C4-2B (cell line): Measurements from ENCODE around the gene WWTR1.

ENCODE experiments used
- H3K27ac ChIP-seq: fragments of 450-650 bp; 2 replicates; pipeline ENCODE4 v1.5.1; 2017
- CTCF ChIP-seq: fragments of 450-650 bp; conservative IDR thresholded peaks from 2 replicates; pipeline ENCODE4 v1.5.1; 2017; ENCODE audit warnings: mild to moderate bottlenecking
- ZFX ChIP-seq: fragments of 450-650 bp; IDR thresholded peaks from 2 replicates; pipeline ENCODE4 v1.6.1; 2017

WWTR1 gene

DNA sequence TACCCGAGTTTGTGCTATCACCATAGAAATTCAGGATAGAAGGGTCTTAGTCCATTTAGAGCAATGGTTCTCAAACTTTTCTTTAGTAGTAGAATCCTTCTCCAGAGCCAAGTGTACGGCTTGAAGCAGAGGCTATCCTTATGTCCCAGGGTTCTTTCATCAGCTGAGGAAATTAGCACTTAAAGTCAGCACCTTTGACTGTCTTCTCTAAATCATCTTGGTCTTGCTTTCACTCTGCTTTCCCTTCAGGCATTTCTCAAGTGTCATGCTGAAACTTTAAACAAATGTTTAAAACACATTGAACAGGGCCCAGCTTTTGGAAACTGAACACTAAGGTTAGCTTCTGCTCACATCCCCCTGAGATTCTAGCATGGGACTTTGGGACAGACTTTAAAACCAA is 105.1 kb downstream of the WWTR1 start:
- H3K27ac ChIP-seq, result no peak overlapping the region
- TF ChIP-seq CTCF (no peak), ZFX (no peak)

- H3K27ac ChIP-seq, result no peak overlapping the region
- TF ChIP-seq ZFX, result no peak
- TF ChIP-seq CTCF, result no peak
Measured at GRCh38 chr3:149551500-149551899, 106.3 kb downstream of the WWTR1 start.

DNA sequence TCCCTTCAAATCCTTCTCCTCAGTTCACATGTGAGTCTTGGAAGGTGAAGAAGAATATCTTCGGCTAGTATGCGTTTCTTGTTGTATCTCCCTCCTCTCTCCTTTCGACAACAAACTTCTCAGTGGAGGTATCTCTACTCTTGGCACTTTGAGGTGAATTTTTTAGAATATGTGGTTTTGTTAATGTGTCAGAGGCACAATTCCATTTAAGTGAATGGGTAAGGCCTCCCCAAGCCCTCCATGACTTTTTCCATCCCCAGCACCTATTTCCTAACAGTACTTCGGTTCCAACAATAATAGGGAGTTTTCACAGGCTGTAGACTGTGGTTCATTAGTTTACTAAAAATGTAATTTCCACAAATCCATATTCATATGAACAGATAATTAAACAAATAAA is 109.2 kb downstream of the WWTR1 start:
- TF ChIP-seq CTCF, result no peak
- TF ChIP-seq ZFX, result no peak
- H3K27ac ChIP-seq, result no peak overlapping the region

- TF ChIP-seq CTCF (no peak), ZFX (no peak)
- H3K27ac ChIP-seq, result no peak overlapping the region
Measured at GRCh38 chr3:149547954-149548668, 109.7 kb downstream of the WWTR1 start.

DNA sequence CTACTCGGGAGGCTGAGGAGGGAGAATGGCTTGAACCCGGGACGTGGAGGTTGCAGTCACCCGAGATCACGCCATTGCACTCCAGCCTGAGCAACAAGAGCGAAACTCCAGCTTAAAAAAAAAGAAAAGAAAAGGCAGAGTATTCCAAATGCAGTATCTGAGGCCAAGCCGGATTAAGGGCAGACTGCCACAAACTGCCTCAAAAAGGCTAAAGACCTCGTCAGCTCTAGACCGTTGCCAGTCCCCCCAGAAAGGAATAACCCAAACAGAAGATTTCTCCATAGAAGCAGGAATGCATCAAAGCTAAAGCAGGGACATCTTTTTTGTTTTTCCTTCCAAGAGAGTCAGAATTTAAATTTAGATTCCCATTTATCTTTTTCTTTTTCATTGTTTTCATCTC is 110.4 kb downstream of the WWTR1 start:
- H3K27ac ChIP-seq, result no peak overlapping the region

GRCh38 chr3:149545049-149545448 is 112.8 kb downstream of the WWTR1 start:
- TF ChIP-seq ZFX, result no peak
- TF ChIP-seq CTCF, result no peak
- no peak overlapping the region for H3K27ac ChIP-seq

More for the DNA sequence above, 110.4 kb downstream of the WWTR1 start:
- TF ChIP-seq ZFX (no peak), CTCF (no peak)

DNA sequence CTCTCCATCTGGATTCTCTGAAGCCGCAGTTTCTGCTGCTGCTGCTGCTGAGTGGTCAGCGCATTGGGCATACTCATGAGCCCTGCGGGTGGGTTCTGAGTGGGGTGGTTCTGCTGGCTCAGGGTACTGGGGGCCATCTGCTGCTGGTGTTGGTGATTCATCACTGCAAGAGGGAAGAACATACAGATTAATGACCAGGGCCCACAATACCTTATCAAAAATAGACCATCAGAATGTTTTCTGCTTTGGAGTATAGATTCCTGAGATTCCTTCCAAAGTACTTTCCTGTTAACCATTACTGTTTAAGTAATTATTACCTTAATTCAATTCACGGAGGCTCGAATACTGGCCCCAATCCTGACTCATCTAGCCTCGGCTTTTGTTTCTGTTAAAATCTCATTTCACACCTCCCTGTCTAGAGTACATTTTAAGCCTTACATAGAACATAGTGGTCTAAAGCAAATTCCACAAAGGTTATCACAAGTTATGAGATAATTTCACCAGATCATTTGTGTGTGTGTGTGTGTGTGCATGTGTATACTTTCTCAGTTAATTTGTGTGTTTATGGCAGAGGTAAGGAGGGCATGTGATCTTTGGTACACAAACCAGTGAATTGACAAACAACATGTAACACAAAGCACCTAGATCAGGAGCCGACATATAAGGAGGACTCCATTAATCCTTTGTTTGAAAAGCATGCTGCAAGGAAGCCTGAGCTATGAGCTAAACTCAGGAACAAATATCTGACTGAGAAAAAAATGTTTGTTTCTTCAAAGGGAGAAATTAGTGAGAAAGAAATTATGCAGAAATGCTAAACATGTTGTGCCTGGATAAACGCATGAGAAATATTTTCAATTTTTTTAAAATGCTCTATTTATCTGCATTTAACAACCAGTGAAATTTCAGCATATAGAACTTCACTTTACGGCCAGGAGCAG is 115.2 kb downstream of the WWTR1 start:
- H3K27ac ChIP-seq, result peak overlapping the region; percentile 56
- TF ChIP-seq CTCF, result no peak
- TF ChIP-seq ZFX, result no peak
